RWPE1 (cell line): ENCODE measurements around the gene SIX1.

ENCODE experiments used
- CTCF ChIA-PET: fragments of 350-600 bp; sonication (Branson Sonifier 250); formaldehyde crosslinking; extraction: SDS; loops from one replicate; lab custom pipeline; 2021; lab: Yijun Ruan, JAX
- POLR2A ChIA-PET: fragments of 400-600 bp; formaldehyde crosslinking; extraction: SDS; loops from one replicate; lab custom pipeline; 2020; ENCODE audit warnings: antibody characterized with exemption; ENCODE audit not compliant: low non-redundant PET; lab: Yijun Ruan, JAX
- DNase-seq: peaks from one replicate; pipeline ENCODE4 v3.0.0; 2012; ENCODE audit warnings: low spot score
- H3K27ac ChIP-seq: fragments of 450-650 bp; 2 replicates; pipeline ENCODE4 v1.5.1; 2017
- CTCF ChIP-seq: fragments of 450-650 bp; conservative IDR thresholded peaks from 2 replicates; pipeline ENCODE4 v1.5.1; 2017; ENCODE audit warnings: low read depth, mild to moderate bottlenecking

The SIX1 gene

GRCh38 chr14:60647837-60648248 is 1.4 kb downstream of the SIX1 start:
- TF ChIP-seq CTCF: no peak
- H3K27ac ChIP-seq: peak overlapping the region; percentile 82
- CTCF ChIA-PET: interaction anchor here (0.6 to 1.7 kb wide), 4 partner anchors 9 to 604 kb away, joined by 3 to 11 read pairs (median 3); no protein-coding TSS in a partner anchor
- peak; percentile 24 for DNase-seq
- POLR2A ChIA-PET: no interaction called here

GRCh38 chr14:60647081-60647836 is 2.0 kb downstream of the SIX1 start:
- H3K27ac ChIP-seq: peak overlapping the region; percentile 82
- TF ChIP-seq CTCF: no peak
- ChIA-PET CTCF (interaction anchor here (0.6 to 1.7 kb wide), 5 partner anchors 10 to 605 kb away, joined by 3 to 11 read pairs (median 3); no protein-coding TSS in a partner anchor), POLR2A (interaction anchor here (0.7 kb wide), 1 partner anchor 606 kb away, joined by 7 read pairs; no protein-coding TSS in a partner anchor)
- DNase-seq: peak; percentile 60

- ChIA-PET POLR2A (interaction anchor here (0.6 to 0.7 kb wide), 2 partner anchors 607 to 633 kb away, joined by 3 to 7 read pairs; no protein-coding TSS in a partner anchor), CTCF (interaction anchor here (0.6 to 0.9 kb wide), 4 partner anchors 21 to 330 kb away, joined by 3 to 5 read pairs (median 4); no protein-coding TSS in a partner anchor)
- H3K27ac ChIP-seq: peak overlapping the region; percentile 82; the same call in 1 of the 2 replicates
- TF ChIP-seq CTCF: no peak
- no peak for DNase-seq
Observed at GRCh38 chr14:60646226-60646818, 3.0 kb downstream of the SIX1 start.

- CTCF ChIA-PET: no interaction called here
- TF ChIP-seq CTCF: no peak
- no peak for DNase-seq
- no peak overlapping the region for H3K27ac ChIP-seq
- POLR2A ChIA-PET: no interaction called here
Observed at GRCh38 chr14:60645126-60645741, 4.0 kb downstream of the SIX1 start.

GRCh38 chr14:60644666-60645065 is 4.6 kb downstream of the SIX1 start:
- ChIA-PET POLR2A (no interaction called here), CTCF (no interaction called here)
- DNase-seq: no peak
- no peak overlapping the region for H3K27ac ChIP-seq
- no peak for TF ChIP-seq CTCF
